GM12872 (cell line): ENCODE results near the gene IGSF21.

ENCODE experiments used
- TF ChIP-seq, protein P1 (sequence below): IDR thresholded peaks from 3 replicates; pipeline ENCODE4 v1.5.1; 2011; ENCODE audit warnings: low read depth, mild to moderate bottlenecking, low read length, moderate library complexity; ENCODE audit not compliant: insufficient read depth

IGSF21 gene

DNA sequence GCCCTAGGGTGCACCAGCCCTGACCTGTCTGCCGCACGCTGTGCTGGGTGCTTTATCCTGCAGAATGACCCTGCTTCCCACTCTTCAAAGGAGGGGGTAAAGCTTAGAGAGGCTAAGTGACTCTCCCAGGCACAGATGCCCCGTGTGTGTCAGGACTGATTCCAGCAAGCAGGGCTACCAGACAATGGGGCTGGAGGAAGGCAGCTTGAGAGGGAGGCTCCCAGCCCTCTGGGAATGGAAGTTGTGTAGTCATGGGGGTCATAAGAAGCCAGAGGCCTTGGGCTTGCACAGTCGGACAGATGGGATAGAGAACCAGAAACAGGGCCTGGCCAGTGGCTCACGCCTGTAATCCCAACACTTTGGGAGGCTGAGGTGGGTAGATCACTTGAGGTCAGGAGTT lies 279.0 kb downstream of the IGSF21 start:
- TF ChIP-seq, protein P1, sequence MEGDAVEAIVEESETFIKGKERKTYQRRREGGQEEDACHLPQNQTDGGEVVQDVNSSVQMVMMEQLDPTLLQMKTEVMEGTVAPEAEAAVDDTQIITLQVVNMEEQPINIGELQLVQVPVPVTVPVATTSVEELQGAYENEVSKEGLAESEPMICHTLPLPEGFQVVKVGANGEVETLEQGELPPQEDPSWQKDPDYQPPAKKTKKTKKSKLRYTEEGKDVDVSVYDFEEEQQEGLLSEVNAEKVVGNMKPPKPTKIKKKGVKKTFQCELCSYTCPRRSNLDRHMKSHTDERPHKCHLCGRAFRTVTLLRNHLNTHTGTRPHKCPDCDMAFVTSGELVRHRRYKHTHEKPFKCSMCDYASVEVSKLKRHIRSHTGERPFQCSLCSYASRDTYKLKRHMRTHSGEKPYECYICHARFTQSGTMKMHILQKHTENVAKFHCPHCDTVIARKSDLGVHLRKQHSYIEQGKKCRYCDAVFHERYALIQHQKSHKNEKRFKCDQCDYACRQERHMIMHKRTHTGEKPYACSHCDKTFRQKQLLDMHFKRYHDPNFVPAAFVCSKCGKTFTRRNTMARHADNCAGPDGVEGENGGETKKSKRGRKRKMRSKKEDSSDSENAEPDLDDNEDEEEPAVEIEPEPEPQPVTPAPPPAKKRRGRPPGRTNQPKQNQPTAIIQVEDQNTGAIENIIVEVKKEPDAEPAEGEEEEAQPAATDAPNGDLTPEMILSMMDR, result no peak

DNA sequence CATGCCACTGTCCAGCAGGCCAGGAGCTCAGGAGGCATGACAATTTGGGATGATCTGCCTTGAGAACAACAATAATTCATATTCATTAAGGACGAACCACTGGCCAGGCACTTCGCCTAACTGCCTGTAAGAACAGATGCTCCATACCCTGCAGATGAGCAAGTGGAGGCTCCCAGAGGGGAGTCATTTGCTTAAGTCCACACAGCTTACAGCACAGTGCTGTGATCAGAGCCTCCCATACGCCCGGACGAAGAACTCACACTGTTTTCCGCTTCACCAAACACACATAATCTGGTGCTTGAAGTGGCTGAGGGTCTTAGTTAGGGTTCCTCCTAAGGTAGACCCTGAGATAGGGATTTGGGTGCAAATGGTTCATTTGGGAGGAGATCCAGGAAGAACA lies 279.7 kb downstream of the IGSF21 start:
- TF ChIP-seq, protein P1, result no peak

DNA sequence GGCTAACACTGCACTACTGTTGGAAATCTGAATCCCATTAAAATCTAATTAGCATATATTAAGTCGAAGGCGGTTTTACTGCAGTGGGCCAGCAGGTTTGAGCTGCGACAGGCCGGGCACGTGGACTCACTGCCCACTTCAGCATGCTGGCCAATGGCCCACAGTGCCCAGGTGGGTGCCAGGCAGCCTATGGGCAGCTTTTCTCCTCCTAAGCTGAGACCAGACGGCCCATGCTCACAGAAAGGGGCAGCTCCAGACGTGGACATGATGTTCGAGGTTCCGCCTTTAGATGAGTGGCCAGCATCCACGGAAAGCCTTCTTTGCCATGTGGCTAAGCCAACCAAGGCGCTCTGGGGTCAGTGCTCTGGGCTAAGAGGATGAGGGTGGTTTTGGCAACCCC lies 283.4 kb downstream of the IGSF21 start:
- TF ChIP-seq, protein P1, result no peak

DNA sequence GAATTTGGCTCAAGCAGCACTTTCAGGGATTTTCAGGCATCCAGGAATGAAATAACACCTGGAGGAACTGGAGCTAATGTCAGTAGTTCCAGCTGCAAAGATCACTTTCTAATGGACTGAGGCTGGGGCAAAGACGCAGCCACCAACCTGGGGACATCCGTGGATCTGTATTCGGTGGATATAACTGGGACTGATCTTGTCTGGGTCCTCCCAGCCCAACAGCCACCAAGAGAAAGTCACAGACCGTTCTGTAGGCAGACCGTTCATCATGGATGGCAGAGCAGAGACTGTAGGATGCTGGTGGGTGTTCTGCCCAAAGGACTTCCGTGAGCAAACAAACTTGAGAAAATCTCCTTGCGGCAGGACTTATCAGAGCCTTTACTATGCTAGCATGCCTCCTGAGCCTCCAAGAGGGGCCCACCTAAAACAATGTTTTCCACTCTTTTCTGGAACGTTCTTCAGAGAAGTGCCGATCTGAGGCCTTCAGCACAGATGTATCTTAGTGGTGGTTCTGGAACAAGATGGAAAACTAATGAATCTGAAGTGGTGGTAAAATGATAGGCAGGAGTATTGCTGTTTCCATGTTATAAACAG lies 287.1 kb downstream of the IGSF21 start:
- TF ChIP-seq, protein P1, result no peak

DNA sequence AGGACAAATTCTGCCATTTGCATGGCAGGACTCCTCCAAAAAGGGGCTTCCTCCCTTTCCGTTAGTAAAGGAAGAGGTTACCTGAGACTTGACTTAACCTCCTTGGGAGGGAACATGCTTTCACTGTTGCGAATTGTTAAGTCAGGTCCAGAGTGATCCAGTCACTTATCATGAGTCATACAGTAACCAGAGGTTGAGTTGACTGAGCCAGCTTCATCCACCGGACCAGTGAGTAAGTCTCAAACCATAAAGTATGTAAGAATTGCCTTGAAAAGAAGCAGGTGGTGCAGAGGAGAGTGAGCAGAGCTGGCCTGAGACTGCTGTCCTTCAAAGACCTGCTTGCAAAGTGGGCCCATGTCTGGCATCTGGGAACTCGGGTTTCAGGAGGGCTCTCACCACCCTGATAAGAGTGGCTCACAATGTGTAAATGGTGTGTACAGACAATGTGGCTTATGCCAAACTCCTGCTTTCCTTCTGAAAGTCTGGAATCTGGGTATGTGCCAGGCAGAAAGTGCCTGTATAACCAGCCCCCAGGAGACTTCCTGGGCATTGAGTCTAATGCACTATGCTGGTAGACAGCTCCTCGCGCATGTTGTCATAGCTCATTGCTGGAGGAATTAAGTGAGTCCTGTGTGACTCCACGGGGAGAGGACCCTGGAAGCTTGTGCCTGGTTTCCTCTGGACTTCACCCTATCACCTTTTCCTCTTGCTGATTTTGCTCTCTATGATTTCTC lies 288.8 kb downstream of the IGSF21 start:
- TF ChIP-seq, protein P1, result no peak

DNA sequence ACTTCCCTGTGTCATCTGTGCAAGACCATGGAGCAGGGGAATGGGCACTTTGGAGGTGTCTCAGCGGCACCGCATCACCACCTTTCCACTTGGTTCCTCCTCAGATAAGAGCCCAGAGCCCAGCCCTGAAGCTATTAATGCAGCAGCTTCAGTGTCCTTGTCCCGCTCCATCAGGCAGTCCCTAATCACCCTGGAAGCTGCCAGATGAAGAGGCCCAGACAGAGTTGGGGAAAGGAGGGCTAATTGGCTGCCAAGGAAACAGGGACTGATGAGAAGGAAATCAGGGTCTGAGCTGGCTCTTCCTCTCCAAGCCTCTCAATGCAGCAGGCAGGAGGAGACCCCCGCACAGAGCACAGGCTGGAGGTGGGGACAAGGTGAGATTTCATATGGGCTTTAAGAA lies 290.0 kb downstream of the IGSF21 start:
- TF ChIP-seq, protein P1, result no peak

DNA sequence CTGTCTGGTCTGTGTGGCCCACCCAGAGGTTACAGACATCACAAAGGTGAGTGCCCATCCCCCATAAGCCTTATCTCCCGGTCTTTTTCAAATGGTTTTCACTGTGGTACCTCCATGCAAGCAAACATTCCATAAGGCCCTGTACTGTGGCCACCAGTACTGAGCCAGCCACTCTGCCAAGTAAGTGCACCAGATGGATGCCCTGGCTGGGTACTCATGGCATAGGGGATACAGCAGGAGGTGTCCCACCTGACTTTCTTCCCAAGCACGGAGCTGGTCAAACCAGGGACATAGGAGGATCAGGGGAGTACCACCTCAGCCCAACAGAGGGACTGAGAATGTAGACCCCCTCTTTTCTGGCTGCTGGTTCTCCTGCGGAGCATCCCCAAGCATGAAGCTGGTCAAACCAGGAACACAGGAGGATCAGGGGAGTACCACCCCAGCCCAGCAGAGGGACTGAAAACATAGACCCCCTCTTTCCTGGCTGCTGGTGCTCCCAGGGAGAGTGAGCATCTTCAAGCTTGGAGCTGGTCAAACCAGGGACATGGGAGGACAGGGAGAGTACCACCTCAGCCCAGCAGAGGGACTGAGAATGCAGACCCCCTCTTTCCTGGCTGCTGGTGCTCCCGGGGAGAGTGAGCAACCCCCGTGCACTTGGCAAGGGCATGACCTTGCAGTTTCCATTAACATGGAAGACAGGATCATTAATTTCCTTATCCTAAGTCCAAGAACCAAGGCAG lies 291.4 kb downstream of the IGSF21 start:
- TF ChIP-seq, protein P1, result no peak
